Common myeloid progenitor, CD34-positive (primary cell): ENCODE measurements around the gene ST7L.

Experiments
- CTCF ChIA-PET: fragments of 350-600 bp; sonication (Branson Sonifier 250); formaldehyde crosslinking; loops from one replicate; lab custom pipeline; 2021; ENCODE audit warnings: antibody characterized with exemption; lab: Charles Lee
- POLR2A ChIA-PET: fragments of 350-600 bp; sonication (Branson Sonifier 250); formaldehyde crosslinking; loops from one replicate; lab custom pipeline; 2021; ENCODE audit warnings: antibody characterized with exemption; lab: Charles Lee
- DNase-seq, 3 donors: peaks; one replicate each; pipeline versions ENCODE4 v3.0.0 to v3.0.0-alpha.2; 2013
- H3K27ac ChIP-seq, 2 experiments: 1 replicate in 1 of 2; 2 replicates in 1 of 2; pipeline ENCODE4 v1.7.0; 2013; ENCODE audit warnings: inconsistent platforms in 2 of 2, low read length in 2 of 2, mild to moderate bottlenecking in 2 of 2, low read depth in 1 of 2, moderate library complexity in 1 of 2; ENCODE audit not compliant: severe bottlenecking in 2 of 2, insufficient read depth in 1 of 2, poor library complexity in 1 of 2
- H3K27me3 ChIP-seq, 5 experiments: replicated peaks in 2 of 5; 1 replicate in 3 of 5; 2 replicates in 2 of 5; pipeline versions ENCODE4 v1.6.1 to v1.7.0; 2013; ENCODE audit warnings: low read length in 4 of 5, mild to moderate bottlenecking in 2 of 5, moderate library complexity in 2 of 5, inconsistent platforms in 1 of 5; ENCODE audit not compliant: insufficient read depth in 5 of 5, control insufficient read depth in 4 of 5
- H3K36me3 ChIP-seq, 4 experiments: 1 replicate in 2 of 4; 2 replicates in 2 of 4; pipeline versions ENCODE4 v1.6.1 to v1.7.0; 2013; ENCODE audit warnings: low read length in 3 of 4, control low read depth in 1 of 4, mild to moderate bottlenecking in 1 of 4; ENCODE audit not compliant: control insufficient read depth in 4 of 4, insufficient read depth in 4 of 4
- H3K4me1 ChIP-seq, 4 experiments: 1 replicate in 3 of 4; 2 replicates in 1 of 4; pipeline versions ENCODE4 v1.6.1 to v1.7.1; 2013; ENCODE audit warnings: low read length in 3 of 4, mild to moderate bottlenecking in 3 of 4, control low read depth in 1 of 4, inconsistent platforms in 1 of 4, moderate library complexity in 1 of 4; ENCODE audit not compliant: control insufficient read depth in 4 of 4, insufficient read depth in 4 of 4; ENCODE audit errors: control extremely low read depth in 1 of 4
- H3K4me3 ChIP-seq, 7 experiments: 1 replicate in 4 of 7; 2 replicates in 3 of 7; pipeline versions ENCODE4 v1.5.1 to v1.7.0; 2013; ENCODE audit warnings: mild to moderate bottlenecking in 7 of 7, low read length in 6 of 7, moderate library complexity in 6 of 7, inconsistent platforms in 2 of 7, low read depth in 2 of 7, control low read depth in 1 of 7; ENCODE audit not compliant: insufficient read depth in 4 of 7, control insufficient read depth in 1 of 7; ENCODE audit errors: extremely low read depth in 1 of 7
- H3K9me3 ChIP-seq, 5 experiments: 1 replicate in 4 of 5; 2 replicates in 1 of 5; pipeline versions ENCODE4 v1.6.1 to v1.7.1; 2013; ENCODE audit warnings: low read length in 4 of 5, mild to moderate bottlenecking in 2 of 5, inconsistent platforms in 1 of 5, low read depth in 1 of 5, moderate library complexity in 1 of 5; ENCODE audit not compliant: control insufficient read depth in 4 of 5, insufficient read depth in 2 of 5; ENCODE audit errors: control extremely low read depth in 1 of 5
- WGBS: methylation state at CpG from one replicate; pipeline ENCODE4 v1.1.5; 2013; ENCODE audit not compliant: insufficient coverage; 5-methylcytosine and 5-hydroxymethylcytosine counted together

The ST7L gene

GRCh38 chr1:112620377-112620695, 1.4 kb upstream of the ST7L start:
- H3K27ac ChIP-seq, result peak overlapping the region; percentile 99 to 100
- no peaks in the 10 kb centered on the region for H3K27me3 ChIP-seq
- peaks cover 23 to 44% (median 32%) of the 10 kb centered on the region in 4 experiments for H3K4me1 ChIP-seq
- ChIA-PET CTCF (interaction anchor here (1.9 kb wide), 1 partner anchor 52 kb away, joined by 10 read pairs; no protein-coding TSS in a partner anchor), POLR2A (interaction anchor here (2.5 kb wide), 1 partner anchor 54 kb away, joined by 8 read pairs; the partner anchor contains the start of gene MOV10)
- H3K9me3 ChIP-seq, result no peaks in the 10 kb centered on the region
- H3K36me3 ChIP-seq, result peaks cover 0 to 9% (median 5%) of the 10 kb centered on the region in 4 experiments
- peak overlapping the region; percentile 81 to 100 (median 97) for H3K4me3 ChIP-seq
- 0% methylated on average over 3 of the region's 6 CpGs for WGBS
- DNase-seq, result no peak

GRCh38 chr1:112619518-112620376, 806 bp upstream of the ST7L start, which contains the start of gene CAPZA1:
CAPZA1 (plus strand) TSS chr1:112619832; CDS start chr1:112619845, 13 bp downstream.
- CTCF ChIA-PET, result interaction anchor here (0.6 to 2.8 kb wide), 8 partner anchors 9 to 184 kb away, joined by 3 to 10 read pairs (median 3); partner anchors contain the start of gene MOV10
- Histone ChIP-seq H3K9me3 (no peaks in the 10 kb centered on the region), H3K36me3 (peaks cover 0 to 8% (median 4%) of the 10 kb centered on the region in 4 experiments), H3K27me3 (no peaks in the 10 kb centered on the region), H3K4me1 (peaks cover 23 to 44% (median 29%) of the 10 kb centered on the region in 4 experiments), H3K27ac (peak within 1 kb of the TSS; percentile 99 to 100), H3K4me3 (peak within 1 kb of the TSS; percentile 81 to 100 (median 97))
- POLR2A ChIA-PET, result interaction anchor here (0.9 to 2.5 kb wide), 3 partner anchors 10 to 225 kb away, joined by 4 to 8 read pairs (median 4); partner anchors contain the start of gene MOV10
- under 1% methylated on average over 37 of the region's 50 CpGs for WGBS
- peak; percentile 93 to 96 (median 94) for DNase-seq

GRCh38 chr1:112618114-112618720, 724 bp downstream of the ST7L start:
- WGBS, result 0% methylated on average over 12 of the region's 12 CpGs
- Histone ChIP-seq H3K36me3 (peaks cover 0 to 12% (median 5%) of the 10 kb centered on the region in 4 experiments), H3K27ac (peak overlapping the region; percentile 99 to 100), H3K4me1 (peaks cover 23 to 44% (median 28%) of the 10 kb centered on the region in 4 experiments), H3K4me3 (peak overlapping the region; percentile 81 to 100 (median 97)), H3K27me3 (no peaks in the 10 kb centered on the region), H3K9me3 (no peaks in the 10 kb centered on the region)
- ChIA-PET POLR2A (interaction anchor here (2.5 kb wide), 1 partner anchor 56 kb away, joined by 8 read pairs; the partner anchor contains the start of gene MOV10), CTCF (interaction anchor here (1.1 to 2.8 kb wide), 7 partner anchors 7 to 116 kb away, joined by 3 to 10 read pairs (median 5); partner anchors contain the start of genes MOV10 and PPM1J)
- DNase-seq, result peak; percentile 37 to 54 (median 39)

GRCh38 chr1:112614460-112615065, 4.4 kb downstream of the ST7L start:
- Histone ChIP-seq H3K4me1 (peaks cover 7 to 16% (median 8%) of the 10 kb centered on the region in 4 experiments), H3K27ac (no peak overlapping the region), H3K4me3 (no peak overlapping the region), H3K36me3 (peaks cover 2 to 36% (median 15%) of the 10 kb centered on the region in 4 experiments), H3K9me3 (no peaks in the 10 kb centered on the region), H3K27me3 (no peaks in the 10 kb centered on the region)
- peak; percentile 52 to 73 (median 71) for DNase-seq
- 50% methylated on average over 1 of the region's 6 CpGs for WGBS
- CTCF ChIA-PET, result interaction anchor here (0.7 to 4.6 kb wide), 19 partner anchors 8 to 255 kb away, joined by 3 to 29 read pairs (median 4); partner anchors contain the start of gene PPM1J
- POLR2A ChIA-PET, result no interaction called here

GRCh38 chr1:112605633-112606327, 13.2 kb downstream of the ST7L start:
- Histone ChIP-seq H3K4me3 (no peak overlapping the region), H3K36me3 (peaks cover 11 to 43% (median 18%) of the 10 kb centered on the region in 4 experiments), H3K4me1 (no peaks in the 10 kb centered on the region), H3K9me3 (no peaks in the 10 kb centered on the region), H3K27ac (no peak overlapping the region), H3K27me3 (no peaks in the 10 kb centered on the region)
- no peak for DNase-seq
- POLR2A ChIA-PET, result interaction anchor here (0.7 to 0.8 kb wide), 2 partner anchors 58 to 219 kb away, joined by 3 read pairs; no protein-coding TSS in a partner anchor
- CTCF ChIA-PET, result interaction anchor here (2.2 kb wide), 1 partner anchor 8 kb away, joined by 4 read pairs; no protein-coding TSS in a partner anchor
- WGBS, result 97% methylated on average over 3 of the region's 4 CpGs

GRCh38 chr1:112603541-112603940, 15.4 kb downstream of the ST7L start:
- no peaks in the 10 kb centered on the region for H3K9me3 ChIP-seq
- no peak for DNase-seq
- H3K4me1 ChIP-seq, result no peaks in the 10 kb centered on the region
- POLR2A ChIA-PET, result interaction anchor here (0.6 kb wide), 1 partner anchor 127 kb away, joined by 3 read pairs; no protein-coding TSS in a partner anchor
- H3K36me3 ChIP-seq, result peaks cover 9 to 36% (median 12%) of the 10 kb centered on the region in 4 experiments
- 100% methylated on average over 1 of the region's 1 CpG for whole genome bisulfite sequencing
- H3K4me3 ChIP-seq, result no peak overlapping the region
- CTCF ChIA-PET, result interaction anchor here (1.5 to 2.2 kb wide), 2 partner anchors 8 to 10 kb away, joined by 4 to 5 read pairs; no protein-coding TSS in a partner anchor
- no peak overlapping the region for H3K27ac ChIP-seq
- H3K27me3 ChIP-seq, result no peaks in the 10 kb centered on the region
